Left ventricle myocardium superior (tissue), 1 donor: ENCODE results near the gene TGFBR3. TPM values are rescaled to one million over a fixed set of nuclear protein-coding genes. Genes with fewer than 3 reads are reported as not detected.
A peak's percentile ranks its signal among the peaks of the same experiment; 100 is the strongest.

Source experiments
- ATAC-seq: fragments of 200-7000 bp; cut with Tn5 transposase; one replicate; pipeline ENCODE4 v1.9.1; 2020; ENCODE audit warnings: mild to moderate bottlenecking, moderate library complexity
- DNase-seq: peaks from one replicate; pipeline ENCODE4 v3.0.0-alpha.2; 2020
- intact Hi-C: fragments of 100-400 bp; cut with micrococcal nuclease; formaldehyde crosslinking; loops from one replicate; pipeline ENCODE4 v1.11.0; 2022
- total RNA-seq: library from RNA; stranded (reverse); fragmentation: NEBNext Ultra II Directional; extraction: Animal tissue kit (Norgen Biotek cat#: 25700); gene quantifications from one replicate; pipeline ENCODE4 v1.2.1, GENCODE V29; 2021
- donor health status: DM: no; HTN: yes; CAD: no; lungs with severe emphysema.

Gene TGFBR3
- total RNA-seq, 1 donor from 2014 or later: 26.2 TPM

GRCh38 chr1:91774520-91775203, 111.3 kb downstream of the TGFBR3 start:
- intact Hi-C loops: no loop called here
- DNase-seq: no peak
- no peak for ATAC-seq

- intact Hi-C loops: no loop called here
- DNase-seq (no peak), ATAC-seq (no peak)
Observed at GRCh38 chr1:91771717-91772116, 114.2 kb downstream of the TGFBR3 start.

- no peak for DNase-seq
- no peak for ATAC-seq
- intact Hi-C loops: no loop called here
Observed at GRCh38 chr1:91770667-91771268, 115.2 kb downstream of the TGFBR3 start.

- no peak for DNase-seq
- ATAC-seq: peak; percentile 34
- intact Hi-C loops: no loop called here
Observed at GRCh38 chr1:91769742-91770141, 116.2 kb downstream of the TGFBR3 start.

GRCh38 chr1:91768786-91769725, 116.9 kb downstream of the TGFBR3 start:
- ATAC-seq (peak; percentile 10), DNase-seq (no peak)
- intact Hi-C loops: no loop called here

GRCh38 chr1:91768120-91768519, 117.8 kb downstream of the TGFBR3 start:
- ATAC-seq (no peak), DNase-seq (no peak)
- intact Hi-C loops: no loop called here

- intact Hi-C loops: no loop called here
- ATAC-seq (no peak), DNase-seq (no peak)
Observed at GRCh38 chr1:91766883-91767282, 119.1 kb downstream of the TGFBR3 start.

- ATAC-seq (no peak), DNase-seq (no peak)
- intact Hi-C loops: no loop called here
Observed at GRCh38 chr1:91765880-91766443, 120.0 kb downstream of the TGFBR3 start.

GRCh38 chr1:91765293-91765692, 120.7 kb downstream of the TGFBR3 start:
- DNase-seq (no peak), ATAC-seq (peak; percentile 16)
- intact Hi-C loops: no loop called here

GRCh38 chr1:91764471-91765115, 121.4 kb downstream of the TGFBR3 start:
- ATAC-seq (no peak), DNase-seq (no peak)
- intact Hi-C loops: no loop called here

GRCh38 chr1:91763252-91763651, 122.7 kb downstream of the TGFBR3 start:
- ATAC-seq: peak; percentile 73
- no peak for DNase-seq
- intact Hi-C loops: no loop called here

- ATAC-seq: peak; percentile 72
Observed at GRCh38 chr1:91761295-91761721, 124.6 kb downstream of the TGFBR3 start.

GRCh38 chr1:91760512-91760911, 125.4 kb downstream of the TGFBR3 start:
- intact Hi-C loops: no loop called here
- no peak for ATAC-seq
- DNase-seq: no peak

More at GRCh38 chr1:91761295-91761721, 124.6 kb downstream of the TGFBR3 start:
- no peak for DNase-seq
- intact Hi-C loops: no loop called here

- intact Hi-C loops: no loop called here
Observed at GRCh38 chr1:91759076-91759475, 126.9 kb downstream of the TGFBR3 start.

GRCh38 chr1:91757763-91758460, 128.0 kb downstream of the TGFBR3 start:
- intact Hi-C loops: no loop called here
- ATAC-seq (peak; percentile 38), DNase-seq (no peak)

More at GRCh38 chr1:91759076-91759475, 126.9 kb downstream of the TGFBR3 start:
- ATAC-seq: no peak
- DNase-seq: no peak

GRCh38 chr1:91755702-91756287, 130.2 kb downstream of the TGFBR3 start:
- intact Hi-C loops: no loop called here
- ATAC-seq (no peak), DNase-seq (no peak)

GRCh38 chr1:91754816-91755580, 131.0 kb downstream of the TGFBR3 start:
- peak; percentile 67 for ATAC-seq
- intact Hi-C loops: no loop called here
- DNase-seq: peak; percentile 58
